Activated naive CD8-positive, alpha-beta T cell treated with anti-CD3 and anti-CD28 coated beads, Interleukin-2, amount 10 ng/mL, durations not matched to agents 7 days and 5 days (primary cell): Measurements from ENCODE around the gene VPS29. TPM values are rescaled to one million over a fixed set of nuclear protein-coding genes. Genes with fewer than 3 reads are reported as not detected.
"Not testable (repeated sequence)": the region's sequence is repeated elsewhere in the genome, so short reads cannot be mapped to it uniquely, and the experiment has no call there.

Source experiments
- ATAC-seq: fragments of 150-1000 bp; cut with Tn5 transposase; one replicate; pipeline ENCODE4 v1.10.0; 2021; ENCODE audit warnings: low read depth, moderate library complexity
- POLR2A ChIA-PET: fragments of 350-600 bp; sonication (Branson Sonifier 250); formaldehyde crosslinking; loops from one replicate; lab custom pipeline; 2021; ENCODE audit warnings: antibody characterized with exemption; lab: Charles Lee
- DNase-seq: peaks from one replicate; pipeline ENCODE4 v3.0.0; 2021
- H3K27ac Mint-ChIP-seq: one replicate; pipeline ENCODE4 v1.8.0; 2022; ENCODE audit warnings: mild to moderate bottlenecking, mixed read lengths
- H3K27me3 Mint-ChIP-seq: one replicate; pipeline ENCODE4 v1.8.0; 2022; ENCODE audit warnings: mild to moderate bottlenecking, moderate library complexity, mixed read lengths
- H3K36me3 Mint-ChIP-seq: one replicate; pipeline ENCODE4 v1.8.0; 2021; ENCODE audit warnings: mild to moderate bottlenecking, mixed read lengths
- H3K4me1 Mint-ChIP-seq: one replicate; pipeline ENCODE4 v1.8.0; 2021; ENCODE audit warnings: mixed read lengths
- H3K4me3 Mint-ChIP-seq: one replicate; pipeline ENCODE4 v1.8.0; 2022; ENCODE audit warnings: mild to moderate bottlenecking, moderate library complexity, mixed read lengths
- H3K9me3 Mint-ChIP-seq: one replicate; pipeline ENCODE4 v1.8.0; 2021; ENCODE audit warnings: mixed read lengths
- total RNA-seq, 2 experiments: library from RNA; stranded (reverse); gene quantifications; one replicate each; pipeline ENCODE4 v1.2.3, GENCODE V29; 2021

VPS29 gene
- total RNA-seq, result 100 to 1,000 TPM; 132 to 138 TPM

DNA sequence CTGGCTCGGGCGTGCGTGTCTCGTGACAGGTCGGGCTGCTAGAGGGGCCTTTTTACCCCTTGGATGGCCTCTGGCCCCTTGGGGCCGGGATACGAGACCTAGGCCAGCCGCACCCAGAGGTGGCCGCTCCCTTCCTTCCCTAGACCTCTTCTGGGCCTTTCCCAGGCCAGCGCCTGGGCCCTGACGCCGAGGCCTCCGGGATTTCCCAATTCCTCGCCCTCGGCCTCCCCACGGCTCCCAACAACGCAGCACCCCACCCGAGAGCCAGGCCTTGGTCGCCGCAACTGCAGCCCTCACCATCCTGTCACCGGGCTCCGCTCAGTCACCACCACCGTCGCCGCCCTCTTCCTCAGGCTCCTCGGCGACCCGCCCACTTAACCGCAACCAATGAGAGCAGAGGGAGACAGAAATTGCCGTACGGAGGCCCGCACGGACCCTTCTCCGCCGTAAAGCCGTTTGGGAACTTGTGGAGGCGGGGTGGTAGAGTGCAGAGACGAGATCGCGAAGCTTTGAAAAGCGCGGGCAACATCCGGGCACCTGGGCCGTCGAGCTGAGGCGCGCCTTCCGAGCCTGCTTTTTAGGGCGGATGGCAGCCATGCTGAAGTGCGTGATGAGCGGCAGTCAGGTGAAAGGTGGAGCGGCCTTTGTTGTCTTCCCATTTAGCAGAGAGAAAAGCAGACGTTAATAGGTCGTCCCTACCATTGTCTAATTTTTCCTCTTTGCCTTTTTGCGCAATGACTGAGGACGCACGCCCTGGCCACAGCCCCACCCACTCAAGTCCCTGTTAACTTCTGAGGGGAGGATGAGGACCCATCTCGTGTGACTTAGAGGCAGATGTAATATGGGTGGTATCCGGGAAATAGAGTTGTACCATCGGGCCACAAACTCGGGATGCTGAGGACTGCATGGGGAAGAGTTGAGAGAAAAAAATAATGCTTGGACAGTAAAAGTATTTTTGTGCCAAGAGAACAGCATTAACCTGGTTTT lies at the start of gene VPS29, which contains the start of gene RAD9B:
VPS29 (minus strand) TSS at position 360 of the 987 bp plus-strand sequence; CDS start at position 300, 60 bp downstream.
RAD9B (plus strand) TSS at position 580 of the 987 bp plus-strand sequence; CDS start at position 587, 7 bp downstream.
- DNase-seq (peak; percentile 99), ATAC-seq (peak; percentile 96)
- peak within 1 kb of the TSS; percentile 100 for H3K4me3 Mint-ChIP-seq
- H3K27me3 Mint-ChIP-seq, result no peaks in the 10 kb centered on the region
- peaks cover 20% of the 10 kb centered on the region for H3K36me3 Mint-ChIP-seq
- POLR2A ChIA-PET, result interaction anchor here (0.6 to 3.7 kb wide), 17 partner anchors 8 to 240 kb away, joined by 3 to 54 read pairs (median 4); partner anchors contain the start of genes ARPC3, FAM216A, GPN3 and PPTC7
- H3K9me3 Mint-ChIP-seq, result peaks cover 3% of the 10 kb centered on the region
- H3K4me1 Mint-ChIP-seq, result peaks cover 29% of the 10 kb centered on the region
- peak within 1 kb of the TSS; percentile 100 for H3K27ac Mint-ChIP-seq

DNA sequence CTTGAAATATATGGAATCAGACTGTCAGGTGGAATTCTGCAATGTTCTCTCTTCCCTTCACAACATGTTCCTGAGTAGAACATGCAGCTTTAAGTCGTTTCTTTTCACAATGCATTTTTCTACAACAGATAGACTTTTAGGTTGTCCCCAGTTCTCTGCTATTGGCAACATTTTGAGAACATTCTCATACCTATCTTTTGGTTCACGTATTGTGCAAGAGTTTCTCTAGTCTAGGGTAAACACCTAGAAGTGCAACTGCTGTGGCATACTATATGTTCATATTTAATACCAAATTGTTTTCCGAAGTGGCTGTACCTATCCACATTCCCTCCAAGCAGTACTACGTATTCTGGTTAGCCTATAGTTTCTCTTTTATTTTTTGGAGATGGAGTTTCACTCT lies 49.1 kb upstream of the VPS29 start:
- Mint-ChIP-seq H3K9me3 (no peaks in the 10 kb centered on the region), H3K27ac (no peak overlapping the region), H3K36me3 (peaks cover 9% of the 10 kb centered on the region), H3K27me3 (no peaks in the 10 kb centered on the region), H3K4me3 (no peak overlapping the region), H3K4me1 (peaks cover 27% of the 10 kb centered on the region)
- POLR2A ChIA-PET, result interaction anchor here (1.3 to 1.5 kb wide), 2 partner anchors 35 to 49 kb away, joined by 3 to 4 read pairs; no protein-coding TSS in a partner anchor
- DNase-seq (no peak), ATAC-seq (no peak)

DNA sequence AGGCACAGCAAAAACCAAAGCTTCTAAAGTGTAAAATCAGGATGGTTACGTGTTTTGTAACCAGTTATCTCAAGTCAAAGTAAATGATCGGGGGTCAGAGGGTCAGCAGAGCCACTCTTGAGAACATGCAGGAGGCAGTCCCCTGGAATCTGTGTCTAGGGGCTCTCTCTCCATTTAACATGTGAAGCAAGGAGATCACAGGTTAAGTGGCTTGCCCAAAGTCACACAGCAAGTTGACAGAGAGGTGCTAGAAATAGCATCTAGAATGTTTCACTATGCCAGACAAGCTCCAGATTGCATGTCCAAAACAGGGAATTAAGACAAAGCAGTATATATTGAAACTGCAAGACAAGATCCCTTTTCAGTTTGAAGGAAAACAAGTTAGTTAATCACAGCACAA lies 47.8 kb upstream of the VPS29 start:
- POLR2A ChIA-PET, result interaction anchor here (0.6 to 0.9 kb wide), 2 partner anchors 50 to 64 kb away, joined by 3 to 7 read pairs; partner anchors contain the start of gene TCTN1
- Mint-ChIP-seq H3K36me3 (peaks cover 18% of the 10 kb centered on the region), H3K27ac (no peak overlapping the region), H3K4me1 (peaks cover 26% of the 10 kb centered on the region), H3K4me3 (no peak overlapping the region), H3K27me3 (no peaks in the 10 kb centered on the region), H3K9me3 (no peaks in the 10 kb centered on the region)
- ATAC-seq (no peak), DNase-seq (no peak)

DNA sequence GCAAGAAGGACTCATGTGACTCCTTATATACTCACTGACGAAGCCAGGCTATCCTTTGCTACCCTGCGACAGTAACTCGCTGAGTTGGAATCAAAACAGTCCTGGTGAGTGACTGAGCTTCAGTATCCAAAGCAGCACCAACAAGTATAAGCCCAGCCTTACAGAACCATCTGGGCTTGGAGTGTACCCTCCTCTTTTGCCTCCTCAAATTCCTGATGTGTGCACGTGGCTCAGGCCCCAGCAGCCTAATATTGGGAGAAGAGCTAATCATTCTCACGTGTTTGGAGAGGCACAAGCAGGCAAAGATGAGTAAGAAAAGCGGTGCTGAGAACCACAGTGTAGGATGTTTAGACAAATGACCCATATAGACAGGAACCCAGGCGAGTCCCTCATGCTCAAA lies 46.8 kb upstream of the VPS29 start:
- POLR2A ChIA-PET, result no interaction called here
- H3K4me3 Mint-ChIP-seq, result no peak overlapping the region
- no peak for ATAC-seq
- no peak overlapping the region for H3K27ac Mint-ChIP-seq
- H3K4me1 Mint-ChIP-seq, result peaks cover 24% of the 10 kb centered on the region
- H3K27me3 Mint-ChIP-seq, result no peaks in the 10 kb centered on the region
- H3K36me3 Mint-ChIP-seq, result peaks cover 19% of the 10 kb centered on the region
- H3K9me3 Mint-ChIP-seq, result no peaks in the 10 kb centered on the region
- no peak for DNase-seq

DNA sequence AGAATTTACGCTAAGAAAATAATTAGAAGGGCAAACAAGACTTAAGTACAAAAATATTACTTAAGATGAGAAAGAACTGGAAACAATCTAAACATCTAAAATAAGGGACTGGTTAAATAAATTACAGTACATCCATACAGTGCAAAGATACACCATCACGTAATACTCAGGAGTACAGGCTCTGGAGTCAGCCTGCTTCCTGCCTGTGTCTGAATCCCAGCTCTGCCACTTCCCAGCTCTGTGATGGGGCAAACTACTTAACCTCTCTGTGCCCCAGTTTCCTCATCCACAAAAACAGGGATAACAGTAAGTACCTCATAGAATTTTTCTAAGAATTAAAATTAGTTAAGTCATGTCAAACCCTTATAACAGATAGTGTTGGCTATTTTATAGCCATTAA lies 45.2 kb upstream of the VPS29 start:
- POLR2A ChIA-PET, result no interaction called here
- DNase-seq (no peak), ATAC-seq (no peak)
- Mint-ChIP-seq H3K27ac (no peak overlapping the region), H3K27me3 (no peaks in the 10 kb centered on the region), H3K36me3 (peaks cover 23% of the 10 kb centered on the region), H3K4me3 (no peak overlapping the region), H3K4me1 (peaks cover 33% of the 10 kb centered on the region), H3K9me3 (no peaks in the 10 kb centered on the region)

DNA sequence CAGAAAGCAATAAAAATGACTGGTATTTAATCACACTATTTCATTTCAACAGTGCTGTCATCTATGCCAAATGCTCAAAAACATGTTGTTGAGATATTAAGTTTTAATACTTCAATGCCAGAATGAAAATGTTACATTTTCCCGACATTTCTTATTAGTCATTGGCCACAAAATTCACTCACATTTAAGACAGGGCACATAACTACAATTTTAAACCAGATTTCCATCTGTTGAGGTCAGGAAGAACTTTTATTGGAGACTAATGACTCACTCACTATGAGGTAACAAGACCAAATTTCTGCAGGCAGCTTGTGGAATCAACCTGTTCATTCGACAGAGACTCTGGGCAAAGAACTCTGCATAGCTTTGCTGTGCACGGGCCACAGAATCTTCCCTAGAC lies 44.4 kb upstream of the VPS29 start:
- Mint-ChIP-seq H3K27ac (no peak overlapping the region), H3K27me3 (no peaks in the 10 kb centered on the region), H3K4me3 (no peak overlapping the region), H3K36me3 (peaks cover 25% of the 10 kb centered on the region), H3K4me1 (peaks cover 31% of the 10 kb centered on the region), H3K9me3 (no peaks in the 10 kb centered on the region)
- POLR2A ChIA-PET, result no interaction called here
- ATAC-seq (no peak), DNase-seq (no peak)

DNA sequence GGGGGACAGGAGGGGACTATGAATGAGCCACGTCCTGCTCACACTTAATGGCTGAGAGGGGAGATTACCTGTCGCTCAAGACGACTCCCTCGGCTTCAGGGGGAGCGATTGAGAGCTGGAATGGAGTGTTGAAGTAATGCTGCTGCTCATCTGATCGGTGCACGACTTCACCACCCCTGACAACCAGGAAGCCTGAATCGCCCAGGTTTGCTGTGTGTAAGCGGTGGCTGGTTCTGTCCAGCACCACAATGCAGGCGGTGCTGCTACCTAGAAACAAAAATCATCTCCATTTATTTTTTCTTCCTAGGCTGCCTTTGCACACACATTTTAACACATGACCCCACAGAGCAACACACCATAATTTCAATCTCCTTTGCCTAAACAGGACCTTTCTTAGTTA lies 43.9 kb upstream of the VPS29 start:
- peak overlapping the region; percentile 37 for H3K27ac Mint-ChIP-seq
- H3K4me1 Mint-ChIP-seq, result peaks cover 31% of the 10 kb centered on the region
- DNase-seq, result no peak
- no peaks in the 10 kb centered on the region for H3K27me3 Mint-ChIP-seq
- no peak overlapping the region for H3K4me3 Mint-ChIP-seq
- H3K9me3 Mint-ChIP-seq, result no peaks in the 10 kb centered on the region
- no peak for ATAC-seq
- H3K36me3 Mint-ChIP-seq, result peaks cover 25% of the 10 kb centered on the region
- POLR2A ChIA-PET, result no interaction called here

DNA sequence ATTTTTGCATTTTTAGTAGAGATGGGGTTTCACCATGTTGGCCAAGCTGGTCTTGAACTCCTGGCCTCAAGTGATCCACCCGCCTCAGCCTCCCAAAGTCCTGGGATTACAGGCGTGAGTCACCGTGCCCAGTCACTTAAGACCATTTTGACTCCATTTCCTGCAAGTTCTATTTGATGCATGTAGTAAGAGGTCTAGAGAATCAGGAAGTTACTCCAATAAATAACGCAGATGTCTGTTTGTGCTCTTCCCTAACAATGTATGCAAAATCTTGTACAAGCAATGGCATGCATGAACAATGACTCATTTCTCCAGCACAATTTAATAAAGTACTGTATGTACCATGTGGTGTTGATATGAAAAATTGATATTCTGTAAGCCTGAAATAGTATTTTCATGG lies 43.3 kb upstream of the VPS29 start:
- not testable (repeated sequence) for ATAC-seq, H3K27ac Mint-ChIP-seq
- peaks cover 25% of the 10 kb centered on the region for H3K36me3 Mint-ChIP-seq

DNA sequence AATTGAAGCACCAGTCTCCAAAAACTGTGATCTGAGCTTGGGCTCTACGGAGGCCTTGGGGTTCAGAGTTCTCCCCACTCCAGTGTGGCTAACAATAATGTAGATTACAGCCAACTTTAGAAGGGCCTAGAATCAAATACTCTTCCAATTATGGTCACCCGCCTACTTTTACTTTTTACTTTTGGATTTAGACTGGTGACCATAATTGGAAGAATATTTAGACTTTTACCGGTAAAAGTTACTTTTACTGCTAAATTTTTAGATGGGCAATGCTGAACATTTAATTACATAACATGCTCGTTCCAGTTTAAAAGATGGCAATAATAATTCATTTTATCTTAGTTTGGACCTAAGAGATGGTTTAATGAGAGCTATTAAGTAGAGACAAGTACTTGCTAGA lies 42.1 kb upstream of the VPS29 start:
- peaks cover 34% of the 10 kb centered on the region for H3K4me1 Mint-ChIP-seq
- no peak for DNase-seq
- peaks cover 28% of the 10 kb centered on the region for H3K36me3 Mint-ChIP-seq
- no peaks in the 10 kb centered on the region for H3K9me3 Mint-ChIP-seq
- POLR2A ChIA-PET, result interaction anchor here (0.9 kb wide), 1 partner anchor 41 kb away, joined by 3 read pairs; the partner anchor contains the start of gene RAD9B
- no peak for ATAC-seq
- no peak overlapping the region for H3K4me3 Mint-ChIP-seq
- H3K27ac Mint-ChIP-seq, result no peak overlapping the region
- H3K27me3 Mint-ChIP-seq, result no peaks in the 10 kb centered on the region

More for the DNA sequence above, 43.3 kb upstream of the VPS29 start:
- DNase-seq, H3K27me3 Mint-ChIP-seq, POLR2A ChIA-PET, H3K4me3 Mint-ChIP-seq, H3K9me3 Mint-ChIP-seq: not testable (repeated sequence)
- H3K4me1 Mint-ChIP-seq, result peaks cover 31% of the 10 kb centered on the region

DNA sequence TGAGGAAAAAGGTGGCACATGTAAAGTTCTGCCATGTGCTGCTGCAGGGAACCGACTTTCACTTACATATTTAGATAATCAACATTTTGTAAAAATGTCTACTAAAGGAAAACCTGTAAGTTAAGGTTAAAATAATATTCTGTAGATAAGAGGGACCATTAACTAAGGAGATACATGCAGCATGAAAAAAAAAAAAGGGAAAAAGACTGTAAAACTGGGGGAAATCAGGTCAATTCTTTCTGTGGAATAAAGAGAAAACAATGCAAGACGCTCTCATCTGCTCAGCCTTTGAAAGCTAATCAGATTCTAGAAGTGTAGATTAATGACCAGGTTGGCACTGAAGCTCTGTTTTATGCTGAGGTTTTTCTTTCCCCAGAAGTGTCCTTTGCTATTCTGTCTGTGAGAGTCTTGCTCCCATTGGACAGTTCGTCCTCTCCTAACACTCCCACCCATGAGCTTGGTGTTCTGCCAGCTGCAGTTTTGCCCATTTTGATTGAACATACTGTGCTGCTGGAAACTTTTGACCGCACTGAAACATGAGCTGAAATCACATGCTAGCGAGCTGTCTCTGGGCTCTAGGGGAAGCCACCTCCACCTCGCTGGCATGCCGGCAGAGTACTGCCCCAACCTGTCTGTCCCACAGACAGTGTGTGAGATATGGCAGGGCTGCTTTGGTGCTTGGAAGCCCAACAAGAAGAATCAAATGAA lies 41.5 kb upstream of the VPS29 start:
- Mint-ChIP-seq H3K4me1 (peaks cover 33% of the 10 kb centered on the region), H3K9me3 (no peaks in the 10 kb centered on the region), H3K27ac (peak overlapping the region; percentile 9), H3K4me3 (no peak overlapping the region), H3K27me3 (no peaks in the 10 kb centered on the region), H3K36me3 (peaks cover 27% of the 10 kb centered on the region)
- DNase-seq, result no peak
- no peak for ATAC-seq
- POLR2A ChIA-PET, result interaction anchor here (0.9 kb wide), 1 partner anchor 41 kb away, joined by 3 read pairs; the partner anchor contains the start of gene RAD9B

DNA sequence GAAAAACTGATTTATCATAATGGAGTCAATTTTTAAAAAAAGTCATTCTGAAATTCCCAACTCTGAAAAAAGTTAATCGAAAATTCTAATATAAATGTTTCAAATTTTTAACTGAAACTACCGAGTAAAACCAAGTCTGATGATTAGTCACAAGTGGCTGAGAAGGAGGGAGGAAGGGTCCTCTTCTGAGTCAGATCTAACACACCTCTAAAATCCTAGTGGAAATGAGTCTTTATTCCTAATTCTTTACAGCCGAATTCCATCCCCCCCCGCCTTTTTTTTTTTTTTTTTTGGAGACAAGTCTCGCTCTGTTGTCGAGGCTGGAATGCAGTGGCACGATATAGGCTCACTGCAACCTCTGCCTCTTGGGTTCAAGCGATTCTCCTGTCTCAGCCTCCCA lies 38.1 kb upstream of the VPS29 start:
- DNase-seq, result no peak
- Mint-ChIP-seq H3K36me3 (peaks cover 25% of the 10 kb centered on the region), H3K4me3 (no peak overlapping the region), H3K4me1 (peaks cover 21% of the 10 kb centered on the region), H3K9me3 (no peaks in the 10 kb centered on the region), H3K27me3 (no peaks in the 10 kb centered on the region), H3K27ac (no peak overlapping the region)
- no peak for ATAC-seq
- POLR2A ChIA-PET, result no interaction called here

DNA sequence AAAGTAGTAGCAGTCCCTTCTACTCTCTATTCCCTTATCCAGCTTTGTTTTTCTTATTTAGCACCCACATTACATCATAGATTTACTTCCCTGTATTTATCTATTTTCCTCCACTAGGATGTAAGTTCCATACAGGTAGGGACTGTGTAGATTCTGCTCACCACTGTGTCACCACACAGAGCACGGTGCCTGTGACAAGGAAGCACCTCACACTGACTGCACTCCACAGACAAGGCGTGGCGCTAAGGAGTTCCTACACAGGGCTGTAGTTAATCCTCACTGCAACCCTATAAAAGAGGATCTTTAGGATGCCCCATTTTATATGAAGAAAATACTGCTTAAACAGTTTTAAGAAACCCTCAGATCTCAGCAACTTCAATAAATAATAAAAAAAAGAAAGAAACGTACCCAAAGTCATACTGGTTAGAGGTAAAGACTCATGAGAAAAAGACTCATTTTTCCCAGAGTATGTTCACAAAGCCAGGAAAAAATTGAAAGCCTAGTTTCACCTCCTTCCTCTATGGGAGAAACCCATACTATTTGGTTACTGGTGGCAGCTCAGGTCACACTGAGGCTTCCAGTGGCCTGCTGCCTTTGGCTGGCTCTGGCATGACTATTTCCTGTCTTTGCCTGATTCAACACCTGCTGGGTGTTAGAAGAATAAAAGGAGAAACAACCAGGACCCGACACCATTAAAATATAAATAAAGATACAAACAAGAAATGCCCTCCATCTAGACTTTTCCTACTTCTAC lies 37.1 kb upstream of the VPS29 start:
- no peak overlapping the region for H3K27ac Mint-ChIP-seq
- ATAC-seq, result no peak

More for the DNA sequence above, 37.1 kb upstream of the VPS29 start:
- H3K9me3 Mint-ChIP-seq, result no peaks in the 10 kb centered on the region
- H3K4me1 Mint-ChIP-seq, result peaks cover 21% of the 10 kb centered on the region
- peaks cover 29% of the 10 kb centered on the region for H3K36me3 Mint-ChIP-seq
- no peak overlapping the region for H3K4me3 Mint-ChIP-seq
- H3K27me3 Mint-ChIP-seq, result no peaks in the 10 kb centered on the region
- POLR2A ChIA-PET, result interaction anchor here (0.6 kb wide), 1 partner anchor 237 kb away, joined by 3 read pairs; no protein-coding TSS in a partner anchor
- DNase-seq, result no peak
